GM15510 (cell line): Measurements from ENCODE around the gene MYH8.

Experiments
- POLR2A ChIP-seq: IDR thresholded peaks from 3 replicates; pipeline ENCODE4 v1.6.1; 2011; ENCODE audit warnings: borderline replicate concordance; ENCODE audit not compliant: insufficient read length; ENCODE audit errors: extremely low read depth

The MYH8 gene

GRCh38 chr17:10421900-10422542, at the start of gene MYH8:
Gene MYH8 (minus strand): TSS chr17:10421950. CDS start chr17:10420227, 1,723 bp downstream.
- TF ChIP-seq POLR2A = no peak

- TF ChIP-seq POLR2A = no peak
These were observed 47.7 kb upstream of the MYH8 start, which contains the start of gene MYH4 for GRCh38 chr17:10469459-10469858. Gene MYH4 (minus strand): TSS chr17:10469559. CDS start chr17:10466745, 2,814 bp downstream.

GRCh38 chr17:10463402-10463801, 41.7 kb upstream of the MYH8 start:
- TF ChIP-seq POLR2A = no peak

- TF ChIP-seq POLR2A = no peak
These were observed 38.3 kb upstream of the MYH8 start for GRCh38 chr17:10460062-10460461.

- no peak for TF ChIP-seq POLR2A
These were observed 37.0 kb upstream of the MYH8 start for GRCh38 chr17:10458701-10459100.

- TF ChIP-seq POLR2A = no peak
These were observed 36.2 kb upstream of the MYH8 start for GRCh38 chr17:10457952-10458351.

- TF ChIP-seq POLR2A = no peak
These were observed 25.5 kb upstream of the MYH8 start for GRCh38 chr17:10447026-10447931.

- no peak for TF ChIP-seq POLR2A
These were observed 18.1 kb upstream of the MYH8 start for GRCh38 chr17:10439816-10440215.

GRCh38 chr17:10435096-10435495, 13.3 kb upstream of the MYH8 start:
- TF ChIP-seq POLR2A = no peak

- TF ChIP-seq POLR2A = no peak
These were observed 7.8 kb upstream of the MYH8 start for GRCh38 chr17:10429421-10430045.

GRCh38 chr17:10428781-10429180, 7.0 kb upstream of the MYH8 start:
- no peak for TF ChIP-seq POLR2A

GRCh38 chr17:10421211-10421610, 539 bp downstream of the MYH8 start:
- no peak for TF ChIP-seq POLR2A

GRCh38 chr17:10420811-10421210, 939 bp downstream of the MYH8 start:
- TF ChIP-seq POLR2A = no peak

GRCh38 chr17:10417431-10417830, 4.3 kb downstream of the MYH8 start:
- no peak for TF ChIP-seq POLR2A

GRCh38 chr17:10415161-10415560, 6.6 kb downstream of the MYH8 start:
- TF ChIP-seq POLR2A = no peak
